Measurements from ENCODE around the gene SSC5D. TPM values are rescaled to one million over a fixed set of nuclear protein-coding genes. Genes with fewer than 3 reads are reported as not detected.

The SSC5D gene
- total RNA-seq, 1 experiment from 2014 or later: 0.26 TPM

DNA sequence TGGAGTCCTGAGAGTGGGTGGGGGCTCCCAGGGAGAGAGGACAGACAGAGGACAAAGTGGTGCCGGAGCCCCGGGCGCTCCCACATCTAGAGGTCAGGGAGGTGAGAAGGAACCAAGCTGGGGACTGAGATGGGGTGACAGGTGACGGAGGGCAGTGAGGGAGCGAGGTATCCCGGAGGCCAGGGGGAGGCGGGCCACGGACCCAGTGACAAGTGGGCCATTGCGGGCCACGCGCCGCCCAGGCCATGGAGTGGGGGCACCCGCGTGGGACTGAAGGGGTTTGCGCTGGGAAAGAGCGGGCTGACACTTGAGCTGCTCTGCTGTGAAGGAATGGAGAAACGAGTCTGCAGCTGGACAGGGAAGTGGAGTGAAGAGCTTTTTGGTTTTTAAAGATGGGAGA, 9.2 kb upstream of the SSC5D start:
- Mint-ChIP-seq H3K27me3 (ENCODE audit: unreplicated experiment) (no peaks in the 10 kb centered on the region), H3K4me1 (ENCODE audit: low read depth, unreplicated experiment) (peaks cover 28% of the 10 kb centered on the region), H3K27ac (ENCODE audit: unreplicated experiment) (peak overlapping the region; percentile 12), H3K4me3 (ENCODE audit: low read depth, unreplicated experiment) (peak overlapping the region; percentile 3), H3K9me3 (ENCODE audit: low read depth, unreplicated experiment) (no peaks in the 10 kb centered on the region), H3K36me3 (ENCODE audit: insufficient read depth, unreplicated experiment) (peaks cover 55% of the 10 kb centered on the region)
- no TSS peak for BruUV-seq (replicated peaks)
- TF ChIP-seq, protein P1, sequence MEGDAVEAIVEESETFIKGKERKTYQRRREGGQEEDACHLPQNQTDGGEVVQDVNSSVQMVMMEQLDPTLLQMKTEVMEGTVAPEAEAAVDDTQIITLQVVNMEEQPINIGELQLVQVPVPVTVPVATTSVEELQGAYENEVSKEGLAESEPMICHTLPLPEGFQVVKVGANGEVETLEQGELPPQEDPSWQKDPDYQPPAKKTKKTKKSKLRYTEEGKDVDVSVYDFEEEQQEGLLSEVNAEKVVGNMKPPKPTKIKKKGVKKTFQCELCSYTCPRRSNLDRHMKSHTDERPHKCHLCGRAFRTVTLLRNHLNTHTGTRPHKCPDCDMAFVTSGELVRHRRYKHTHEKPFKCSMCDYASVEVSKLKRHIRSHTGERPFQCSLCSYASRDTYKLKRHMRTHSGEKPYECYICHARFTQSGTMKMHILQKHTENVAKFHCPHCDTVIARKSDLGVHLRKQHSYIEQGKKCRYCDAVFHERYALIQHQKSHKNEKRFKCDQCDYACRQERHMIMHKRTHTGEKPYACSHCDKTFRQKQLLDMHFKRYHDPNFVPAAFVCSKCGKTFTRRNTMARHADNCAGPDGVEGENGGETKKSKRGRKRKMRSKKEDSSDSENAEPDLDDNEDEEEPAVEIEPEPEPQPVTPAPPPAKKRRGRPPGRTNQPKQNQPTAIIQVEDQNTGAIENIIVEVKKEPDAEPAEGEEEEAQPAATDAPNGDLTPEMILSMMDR (IDR thresholded peaks at IDR 0.05; ENCODE audit: unreplicated experiment): no peak
- CTCF ChIA-PET: interaction anchor here (0.6 kb wide), 1 partner anchor 203 kb away, joined by 3 read pairs; no protein-coding TSS in a partner anchor
- intact Hi-C loops (cut with micrococcal nuclease; ENCODE audit: unreplicated experiment): no loop called here
- DNase-seq: no peak

DNA sequence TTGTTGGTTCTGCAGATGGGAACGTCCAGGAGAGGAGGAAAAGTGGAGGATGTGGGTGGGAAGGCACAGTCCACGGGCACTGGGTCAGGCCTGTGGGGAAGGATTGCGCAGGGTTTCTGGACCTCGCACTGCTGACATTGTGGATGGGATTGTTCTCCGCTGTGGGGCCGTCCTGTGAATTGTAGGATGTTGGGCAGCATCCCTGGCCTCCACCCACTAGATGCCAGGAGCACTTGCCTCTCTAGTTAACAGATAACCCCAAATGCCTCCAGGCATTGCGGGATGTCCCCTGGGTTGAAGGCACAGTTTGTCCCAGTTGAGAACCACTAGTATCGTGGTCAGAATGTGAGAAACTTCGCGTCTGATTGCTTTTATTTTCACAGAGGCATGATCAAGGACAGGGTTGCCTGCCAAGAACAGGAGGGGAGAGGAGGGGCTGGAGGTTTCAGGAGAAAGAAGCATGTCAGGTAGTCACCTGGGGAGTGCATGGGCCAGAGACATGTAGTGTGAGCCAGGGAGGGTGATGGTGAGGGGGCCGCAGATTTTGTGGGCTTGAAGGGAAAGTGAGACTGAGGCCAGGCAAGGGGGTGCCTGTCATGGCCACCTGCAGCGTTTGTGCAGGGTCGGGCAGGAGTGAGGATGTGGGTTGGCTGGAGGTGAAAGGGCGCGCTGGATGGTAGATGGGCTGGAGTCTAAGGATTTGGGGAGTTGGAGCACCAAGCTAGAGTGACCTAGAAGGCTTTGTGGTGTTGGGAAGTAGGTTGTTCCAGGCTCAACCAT, 8.6 kb upstream of the SSC5D start:
- TF ChIP-seq, protein P1 (IDR thresholded peaks at IDR 0.05; ENCODE audit: unreplicated experiment): no peak
- H3K36me3 Mint-ChIP-seq (ENCODE audit: insufficient read depth, unreplicated experiment): peaks cover 61% of the 10 kb centered on the region
- no peak for DNase-seq
- H3K27me3 Mint-ChIP-seq (ENCODE audit: unreplicated experiment): no peaks in the 10 kb centered on the region
- H3K9me3 Mint-ChIP-seq (ENCODE audit: low read depth, unreplicated experiment): no peaks in the 10 kb centered on the region
- no peak overlapping the region for H3K4me3 Mint-ChIP-seq (ENCODE audit: low read depth, unreplicated experiment)
- H3K27ac Mint-ChIP-seq (ENCODE audit: unreplicated experiment): peak overlapping the region; percentile 12
- peaks cover 28% of the 10 kb centered on the region for H3K4me1 Mint-ChIP-seq (ENCODE audit: low read depth, unreplicated experiment)
- intact Hi-C loops (cut with micrococcal nuclease; ENCODE audit: unreplicated experiment): no loop called here
- no TSS peak for BruUV-seq (replicated peaks)
- CTCF ChIA-PET: interaction anchor here (0.6 to 0.7 kb wide), 2 partner anchors 204 to 444 kb away, joined by 3 to 4 read pairs; no protein-coding TSS in a partner anchor

DNA sequence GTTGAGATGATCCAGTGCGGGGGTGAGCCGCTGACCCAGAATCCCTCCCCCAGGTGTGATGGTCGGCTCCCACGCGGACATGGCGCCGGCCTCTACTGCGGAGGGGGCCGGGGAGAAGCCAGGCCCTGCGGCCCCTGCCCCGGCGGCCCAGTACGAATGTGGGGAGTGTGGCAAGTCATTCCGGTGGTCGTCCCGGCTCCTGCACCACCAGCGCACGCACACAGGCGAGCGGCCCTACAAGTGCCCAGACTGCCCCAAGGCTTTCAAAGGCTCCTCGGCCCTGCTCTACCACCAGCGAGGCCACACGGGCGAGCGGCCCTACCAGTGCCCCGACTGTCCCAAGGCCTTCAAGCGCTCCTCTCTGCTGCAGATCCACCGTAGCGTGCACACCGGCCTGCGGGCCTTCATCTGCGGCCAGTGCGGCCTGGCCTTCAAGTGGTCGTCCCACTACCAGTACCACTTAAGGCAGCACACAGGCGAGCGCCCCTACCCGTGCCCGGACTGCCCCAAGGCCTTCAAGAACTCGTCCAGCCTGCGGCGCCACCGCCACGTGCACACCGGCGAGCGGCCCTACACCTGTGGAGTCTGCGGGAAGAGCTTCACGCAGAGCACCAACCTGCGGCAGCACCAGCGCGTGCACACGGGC, 7.0 kb upstream of the SSC5D start:
- CTCF ChIA-PET: no interaction called here
- peaks cover 35% of the 10 kb centered on the region for H3K4me1 Mint-ChIP-seq (ENCODE audit: low read depth, unreplicated experiment)

DNA sequence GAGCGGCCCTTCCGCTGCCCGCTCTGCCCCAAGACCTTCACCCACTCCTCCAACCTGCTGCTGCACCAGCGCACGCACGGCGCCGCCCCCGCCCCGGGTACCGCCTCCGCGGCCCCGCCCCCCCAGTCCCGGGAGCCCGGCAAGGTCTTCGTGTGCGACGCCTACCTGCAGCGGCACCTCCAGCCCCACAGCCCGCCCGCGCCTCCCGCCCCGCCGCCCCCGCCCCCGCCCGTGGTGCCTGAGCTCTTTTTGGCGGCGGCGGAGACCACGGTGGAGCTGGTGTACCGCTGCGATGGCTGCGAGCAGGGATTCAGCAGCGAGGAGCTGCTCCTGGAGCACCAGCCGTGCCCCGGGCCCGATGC, 6.5 kb upstream of the SSC5D start:
- intact Hi-C loops (cut with micrococcal nuclease; ENCODE audit: unreplicated experiment): no loop called here
- Mint-ChIP-seq H3K36me3 (ENCODE audit: insufficient read depth, unreplicated experiment) (peaks cover 63% of the 10 kb centered on the region), H3K27me3 (ENCODE audit: unreplicated experiment) (no peaks in the 10 kb centered on the region), H3K4me3 (ENCODE audit: low read depth, unreplicated experiment) (no peak overlapping the region), H3K9me3 (ENCODE audit: low read depth, unreplicated experiment) (no peaks in the 10 kb centered on the region), H3K27ac (ENCODE audit: unreplicated experiment) (no peak overlapping the region), H3K4me1 (ENCODE audit: low read depth, unreplicated experiment) (peaks cover 37% of the 10 kb centered on the region)
- TF ChIP-seq, protein P1 (IDR thresholded peaks at IDR 0.05; ENCODE audit: unreplicated experiment): no peak
- no peak for DNase-seq
- CTCF ChIA-PET: no interaction called here
- no TSS peak for BruUV-seq (replicated peaks)

More for the DNA sequence above, 7.0 kb upstream of the SSC5D start:
- Mint-ChIP-seq H3K4me3 (ENCODE audit: low read depth, unreplicated experiment) (no peak overlapping the region), H3K36me3 (ENCODE audit: insufficient read depth, unreplicated experiment) (peaks cover 67% of the 10 kb centered on the region), H3K27ac (ENCODE audit: unreplicated experiment) (no peak overlapping the region), H3K9me3 (ENCODE audit: low read depth, unreplicated experiment) (no peaks in the 10 kb centered on the region), H3K27me3 (ENCODE audit: unreplicated experiment) (no peaks in the 10 kb centered on the region)
- no TSS peak for BruUV-seq (replicated peaks)
- intact Hi-C loops (cut with micrococcal nuclease; ENCODE audit: unreplicated experiment): no loop called here
- no peak for DNase-seq
- TF ChIP-seq, protein P1 (IDR thresholded peaks at IDR 0.05; ENCODE audit: unreplicated experiment): no peak

Measured in Calu3 (cell line).